A549 (cell line): ENCODE results near the gene TRNT1. TPM values are rescaled to one million over a fixed set of nuclear protein-coding genes. Genes with fewer than 3 reads are reported as not detected.

ENCODE experiments used
- ATAC-seq, 2 experiments: fragments of 200-7000 bp in 1 of 2; fragments of >200 bp in 1 of 2; cut with Nextera tagmentation in 1 of 2; cut with Tn5 transposase in 1 of 2; 3 replicates each; pipeline versions ENCODE4 v1.8.0 to v1.9.1; 2018 to 2020; ENCODE audit warnings: mild to moderate bottlenecking in 1 of 2, moderate library complexity in 1 of 2
- CTCF ChIA-PET: fragments of 300-600 bp; sonication (Branson Sonifier 250); formaldehyde crosslinking; extraction: SDS; loops from one replicate; lab custom pipeline; 2021; ENCODE audit warnings: antibody characterized with exemption, inconsistent platforms; lab: Yijun Ruan, JAX
- POLR2A ChIA-PET: fragments of 350-600 bp; formaldehyde crosslinking; extraction: SDS; loops from one replicate; lab custom pipeline; 2021; ENCODE audit warnings: antibody characterized with exemption, inconsistent platforms; lab: Yijun Ruan, JAX
- DNase-seq, 2 experiments: peaks; one replicate each; pipeline versions ENCODE4 v3.0.0 to v3.0.0-alpha.2; 2011 to 2016; ENCODE audit warnings: low read depth in 1 of 2, low spot score in 1 of 2
- FAIRE-seq: peaks from 2 replicates; lab custom pipeline; 2011; peaks lifted over from hg19 to GRCh38; lab: Jason Lieb, UNC
- H3K27ac ChIP-seq, 2 experiments: fragments of >200 bp; sonication (Bioruptor Twin); formaldehyde crosslinking; 3 replicates each; pipeline ENCODE4 v1.5.1; 2016 to 2017
- H3K4me1 ChIP-seq: fragments of >200 bp; sonication (Bioruptor Twin); formaldehyde crosslinking; 3 replicates; pipeline ENCODE4 v1.6.1; 2016
- H3K4me2 ChIP-seq: fragments of >200 bp; sonication (Bioruptor Twin); formaldehyde crosslinking; 3 replicates; pipeline ENCODE4 v1.6.1; 2016
- H3K4me3 ChIP-seq: fragments of >200 bp; sonication (Bioruptor Twin); formaldehyde crosslinking; 3 replicates; pipeline ENCODE4 v1.5.1; 2016
- H3K9me3 ChIP-seq: fragments of >200 bp; sonication (Bioruptor Twin); formaldehyde crosslinking; 3 replicates; pipeline ENCODE4 v1.6.1; 2016
- CBX8 ChIP-seq: fragments of 200-600 bp; sonication (generic); IDR thresholded peaks from 2 replicates; pipeline ENCODE4 v1.6.1; 2016
- FOSB ChIP-seq: fragments of 250-450 bp; sonication (Bioruptor Pico); IDR thresholded peaks from 2 replicates; pipeline ENCODE4 v1.5.0; 2020; ENCODE audit warnings: mild to moderate bottlenecking, moderate library complexity
- HDAC2 ChIP-seq: fragments of 200-600 bp; sonication (generic); IDR thresholded peaks from 2 replicates; pipeline ENCODE4 v1.6.1; 2016
- HOXA7 ChIP-seq: fragments of 250-450 bp; sonication (Bioruptor Pico); IDR thresholded peaks from 2 replicates; pipeline ENCODE4 v1.5.0; 2020; ENCODE audit warnings: mild to moderate bottlenecking, moderate library complexity
- JUN ChIP-seq, 2 experiments: fragments of >200 bp; sonication (Bioruptor Twin); formaldehyde crosslinking; IDR thresholded peaks; 2 replicates in 1 of 2; 3 replicates in 1 of 2; pipeline ENCODE4 v1.6.1; 2016 to 2017
- KDM5A ChIP-seq: fragments of 200-600 bp; sonication (generic); IDR thresholded peaks from 2 replicates; pipeline ENCODE4 v1.6.1; 2016; ENCODE audit warnings: antibody characterized with exemption, mild to moderate bottlenecking
- MYC ChIP-seq: IDR thresholded peaks from 2 replicates; pipeline ENCODE4 v1.6.1; 2012; ENCODE audit warnings: mild to moderate bottlenecking, inconsistent platforms, low read length, improper control_type of control experiment, borderline replicate concordance
- NR3C1 ChIP-seq: fragments of >200 bp; sonication (Bioruptor Twin); formaldehyde crosslinking; IDR thresholded peaks from 3 replicates; pipeline ENCODE4 v1.6.1; 2017
- POLR2AphosphoS2 ChIP-seq: conservative IDR thresholded peaks from 2 replicates; pipeline ENCODE4 v1.6.1; 2012; ENCODE audit warnings: low read length, improper control_type of control experiment, inconsistent platforms
- RNF2 ChIP-seq: fragments of 200-600 bp; sonication (generic); IDR thresholded peaks from 2 replicates; pipeline ENCODE4 v1.6.1; 2016; ENCODE audit warnings: low read depth, mild to moderate bottlenecking, antibody characterized with exemption, moderate library complexity, borderline replicate concordance
- WGBS: methylation state at CpG from one replicate; pipeline ENCODE4 v1.1.6; 2017; ENCODE audit errors: missing lambda C conversion rate; 5-methylcytosine and 5-hydroxymethylcytosine counted together
- polyA plus RNA-seq, 4 experiments: library from polyadenylated mRNA; depleted of rRNA in 3 of 4; stranded (reverse); fragments of >200 nt; fragmentation: RNase III in 1 of 4; extraction: RNeasy Plus Mini Kit Qiagen cat#74134 plus additional on column Dnase treatment in 1 of 4; gene quantifications; 2 replicates in 3 of 4; 3 replicates in 1 of 4; pipeline ENCODE4 v1.2.3, GENCODE V29; 2011 to 2017
- TF ChIP-seq, protein P1 (sequence below): IDR thresholded peaks from 2 replicates; pipeline ENCODE4 v1.6.1; 2012; ENCODE audit warnings: low read depth, borderline replicate concordance
- TF ChIP-seq, protein P2 (sequence below): fragments of 250-450 bp; sonication (Bioruptor Pico); IDR thresholded peaks from 2 replicates; pipeline ENCODE4 v1.5.0; 2020; ENCODE audit warnings: low read depth, mild to moderate bottlenecking, moderate library complexity
- TF ChIP-seq, protein P3 (sequence below): fragments of 150-350 bp; IDR thresholded peaks from 2 replicates; pipeline ENCODE4 v1.6.1; 2014; ENCODE audit warnings: low read depth, mild to moderate bottlenecking, low read length
- TF ChIP-seq, protein P4 (sequence below): IDR thresholded peaks from 2 replicates; pipeline ENCODE4 v1.6.1; 2012

Gene TRNT1
- polyA plus RNA-seq, 2 of the 4 experiments (the other 2 are of a cell fraction): 25.7 to 32.0 TPM

DNA sequence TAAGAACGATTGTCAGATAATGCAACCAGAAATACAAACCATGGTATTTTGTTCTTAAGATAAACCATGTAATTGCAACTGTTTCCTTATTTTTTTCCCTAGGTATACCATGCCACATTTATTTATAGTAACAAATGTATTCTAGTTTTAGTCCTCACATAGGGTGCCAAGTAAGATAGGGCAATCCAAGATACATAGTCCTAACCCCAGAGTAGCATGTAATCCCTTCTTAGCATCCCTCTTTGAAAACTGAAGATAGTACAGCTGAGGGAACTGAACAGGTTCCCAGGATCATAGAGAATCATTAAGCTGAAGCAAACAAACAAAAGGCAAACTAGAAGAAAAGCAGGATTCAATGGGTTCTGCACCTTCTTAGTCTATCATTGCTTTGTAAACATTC is 24.8 kb downstream of the TRNT1 start:
- no peaks in the 10 kb centered on the region for H3K9me3 ChIP-seq
- TF ChIP-seq, protein P1, sequence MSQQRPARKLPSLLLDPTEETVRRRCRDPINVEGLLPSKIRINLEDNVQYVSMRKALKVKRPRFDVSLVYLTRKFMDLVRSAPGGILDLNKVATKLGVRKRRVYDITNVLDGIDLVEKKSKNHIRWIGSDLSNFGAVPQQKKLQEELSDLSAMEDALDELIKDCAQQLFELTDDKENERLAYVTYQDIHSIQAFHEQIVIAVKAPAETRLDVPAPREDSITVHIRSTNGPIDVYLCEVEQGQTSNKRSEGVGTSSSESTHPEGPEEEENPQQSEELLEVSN: no peak
- TF ChIP-seq, all 56 proteins: peak for 0
- ChIA-PET CTCF (interaction anchor here (0.6 to 1.5 kb wide), 2 partner anchors 18 to 604 kb away, joined by 3 read pairs; no protein-coding TSS in a partner anchor), POLR2A (interaction anchor here (1.2 kb wide), 1 partner anchor 26 kb away, joined by 3 read pairs; no protein-coding TSS in a partner anchor)
- ATAC-seq (no peak), DNase-seq (no peak), FAIRE-seq (no peak)
- 78% methylated on average over 1 of the region's 1 CpG for WGBS
- peaks cover 9% of the 10 kb centered on the region; the same call in 2 of the 3 replicates for H3K4me1 ChIP-seq
- H3K4me2 ChIP-seq: no peak overlapping the region
- H3K27ac ChIP-seq: no peak overlapping the region
- no peak overlapping the region for H3K4me3 ChIP-seq

DNA sequence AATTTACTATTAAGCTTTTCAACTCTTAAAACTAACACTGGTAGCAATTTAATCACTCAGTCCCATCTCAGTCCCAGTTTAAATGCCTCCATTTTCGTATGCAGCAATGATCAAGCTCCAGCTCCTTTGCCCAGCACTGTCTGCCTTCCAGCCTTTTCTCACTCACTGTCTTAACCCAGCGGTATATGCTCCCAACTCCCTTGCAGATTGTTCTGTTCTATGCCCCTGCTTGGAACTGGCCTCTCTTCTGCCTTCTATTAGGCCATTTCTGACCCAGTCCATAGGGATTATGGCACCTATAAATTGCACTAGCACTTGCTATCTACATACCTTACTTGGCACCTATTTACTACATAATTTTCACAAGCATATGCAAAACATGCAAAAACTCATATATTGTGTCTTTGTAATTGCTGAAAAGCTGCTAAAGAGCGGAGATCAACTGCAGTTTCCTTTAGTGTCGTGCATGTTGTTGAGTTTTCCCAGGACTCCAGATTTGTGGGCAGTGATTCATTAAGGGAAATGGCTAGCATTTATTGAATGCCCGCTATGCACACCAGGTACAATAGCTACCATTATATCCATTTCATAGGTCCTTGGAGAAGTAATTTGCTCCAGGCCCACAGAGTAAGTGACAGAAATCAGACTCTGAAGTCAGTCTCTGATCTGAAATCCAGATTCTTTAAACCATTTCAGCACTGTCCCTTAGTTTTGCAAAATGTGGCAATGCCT is 28.3 kb downstream of the TRNT1 start:
- FAIRE-seq (no peak), DNase-seq (no peak), ATAC-seq (peak; percentile 26 to 38; a peak in 2 of 6 replicates)
- TF ChIP-seq JUN (IDR thresholded peaks at IDR 0.05) (0 out of 5 replicates have a peak, but pooled peaks of 1 of the 2 experiments have one; percentile 20), NR3C1 (no peak), MYC (no peak)
- TF ChIP-seq, protein P2, sequence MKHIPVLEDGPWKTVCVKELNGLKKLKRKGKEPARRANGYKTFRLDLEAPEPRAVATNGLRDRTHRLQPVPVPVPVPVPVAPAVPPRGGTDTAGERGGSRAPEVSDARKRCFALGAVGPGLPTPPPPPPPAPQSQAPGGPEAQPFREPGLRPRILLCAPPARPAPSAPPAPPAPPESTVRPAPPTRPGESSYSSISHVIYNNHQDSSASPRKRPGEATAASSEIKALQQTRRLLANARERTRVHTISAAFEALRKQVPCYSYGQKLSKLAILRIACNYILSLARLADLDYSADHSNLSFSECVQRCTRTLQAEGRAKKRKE (CRISPR knock-in tag): no peak
- TF ChIP-seq, all 56 proteins: peak for 1
- CTCF ChIA-PET: interaction anchor here (1.4 kb wide), 1 partner anchor 16 kb away, joined by 5 read pairs; no protein-coding TSS in a partner anchor
- Histone ChIP-seq H3K4me3 (no peak overlapping the region), H3K4me2 (no peak overlapping the region), H3K9me3 (no peaks in the 10 kb centered on the region), H3K27ac (no peak overlapping the region), H3K4me1 (peaks cover 8% of the 10 kb centered on the region; the same call in 2 of the 3 replicates)
- POLR2A ChIA-PET: no interaction called here
- WGBS: 95% methylated on average over 5 of the region's 5 CpGs

DNA sequence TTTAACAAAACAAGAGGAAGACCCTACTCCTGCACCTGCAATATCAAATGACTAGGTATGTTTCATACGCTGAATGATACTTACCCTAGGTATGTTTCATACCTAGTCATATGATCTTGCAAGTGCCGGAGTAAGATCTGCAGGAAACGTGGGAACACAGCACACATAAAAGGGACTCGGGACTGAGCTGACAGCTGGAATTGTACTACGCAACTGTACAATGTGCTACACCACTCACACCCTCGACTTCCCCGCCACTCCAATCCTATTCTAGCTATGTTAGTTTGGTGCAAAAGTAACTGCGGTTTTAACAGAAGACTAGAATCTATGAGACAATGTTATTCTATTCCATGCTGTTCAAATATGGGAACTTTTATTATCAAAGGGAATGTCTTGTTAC is 30.7 kb downstream of the TRNT1 start:
- no peak overlapping the region for H3K4me3 ChIP-seq
- H3K27ac ChIP-seq: no peak overlapping the region
- ATAC-seq: peak; percentile 39 to 50; a peak in 4 of 6 replicates
- POLR2A ChIA-PET: no interaction called here
- no peak for DNase-seq
- CTCF ChIA-PET: interaction anchor here (0.6 to 1.8 kb wide), 3 partner anchors 13 to 811 kb away, joined by 3 to 9 read pairs (median 5); no protein-coding TSS in a partner anchor
- no peak for FAIRE-seq
- no peak for TF ChIP-seq KDM5A
- TF ChIP-seq HDAC2: no peak
- TF ChIP-seq RNF2: no peak
- TF ChIP-seq POLR2AphosphoS2: peak; percentile 11; the same call in 1 of the 2 replicates
- TF ChIP-seq HOXA7 (CRISPR knock-in tag): no peak
- H3K4me2 ChIP-seq: no peak overlapping the region
- 95% methylated on average over 8 of the region's 8 CpGs for WGBS
- no peaks in the 10 kb centered on the region for H3K9me3 ChIP-seq
- no peaks in the 10 kb centered on the region for H3K4me1 ChIP-seq

DNA sequence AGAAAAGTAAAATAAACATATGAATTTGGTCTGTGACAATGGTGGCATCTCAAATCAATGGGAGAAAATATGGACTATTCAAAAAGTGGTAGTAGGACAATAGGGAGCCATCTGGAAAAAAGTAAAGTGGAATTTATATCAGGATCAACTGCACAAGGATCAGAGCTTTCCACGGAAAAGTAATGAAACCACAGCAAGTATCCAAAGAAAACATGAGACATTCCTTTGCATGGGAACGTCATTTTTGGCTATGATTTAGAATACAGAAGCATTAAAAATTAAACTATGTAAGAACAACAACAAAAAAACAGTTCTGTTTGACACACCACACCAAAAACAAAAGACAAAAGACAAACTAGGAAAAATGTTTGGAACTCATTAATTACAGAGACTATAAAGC is 34.1 kb downstream of the TRNT1 start:
- DNase-seq (no peak), ATAC-seq (no peak), FAIRE-seq (no peak)
- CTCF ChIA-PET: interaction anchor here (0.9 kb wide), 1 partner anchor 8 kb away, joined by 3 read pairs; no protein-coding TSS in a partner anchor
- POLR2A ChIA-PET: no interaction called here
- Histone ChIP-seq H3K9me3 (no peaks in the 10 kb centered on the region), H3K27ac (no peak overlapping the region), H3K4me1 (no peaks in the 10 kb centered on the region), H3K4me2 (no peak overlapping the region), H3K4me3 (no peak overlapping the region)
- TF ChIP-seq FOSB: no peak
- TF ChIP-seq, protein P3, sequence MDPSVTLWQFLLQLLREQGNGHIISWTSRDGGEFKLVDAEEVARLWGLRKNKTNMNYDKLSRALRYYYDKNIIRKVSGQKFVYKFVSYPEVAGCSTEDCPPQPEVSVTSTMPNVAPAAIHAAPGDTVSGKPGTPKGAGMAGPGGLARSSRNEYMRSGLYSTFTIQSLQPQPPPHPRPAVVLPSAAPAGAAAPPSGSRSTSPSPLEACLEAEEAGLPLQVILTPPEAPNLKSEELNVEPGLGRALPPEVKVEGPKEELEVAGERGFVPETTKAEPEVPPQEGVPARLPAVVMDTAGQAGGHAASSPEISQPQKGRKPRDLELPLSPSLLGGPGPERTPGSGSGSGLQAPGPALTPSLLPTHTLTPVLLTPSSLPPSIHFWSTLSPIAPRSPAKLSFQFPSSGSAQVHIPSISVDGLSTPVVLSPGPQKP: no peak
- TF ChIP-seq CBX8: no peak
- TF ChIP-seq, protein P4, sequence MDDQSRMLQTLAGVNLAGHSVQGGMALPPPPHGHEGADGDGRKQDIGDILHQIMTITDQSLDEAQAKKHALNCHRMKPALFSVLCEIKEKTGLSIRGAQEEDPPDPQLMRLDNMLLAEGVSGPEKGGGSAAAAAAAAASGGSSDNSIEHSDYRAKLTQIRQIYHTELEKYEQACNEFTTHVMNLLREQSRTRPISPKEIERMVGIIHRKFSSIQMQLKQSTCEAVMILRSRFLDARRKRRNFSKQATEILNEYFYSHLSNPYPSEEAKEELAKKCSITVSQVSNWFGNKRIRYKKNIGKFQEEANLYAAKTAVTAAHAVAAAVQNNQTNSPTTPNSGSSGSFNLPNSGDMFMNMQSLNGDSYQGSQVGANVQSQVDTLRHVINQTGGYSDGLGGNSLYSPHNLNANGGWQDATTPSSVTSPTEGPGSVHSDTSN: no peak
- 73% methylated on average over 2 of the region's 2 CpGs for WGBS
